HepG2 (cell line): Measurements from ENCODE around the gene RPTOR. TPM values are rescaled to one million over a fixed set of nuclear protein-coding genes. Genes with fewer than 3 reads are reported as not detected.

ENCODE experiments used
- ATAC-seq: fragments of 200-7000 bp; cut with Tn5 transposase; 3 replicates; pipeline ENCODE4 v1.9.1; 2020; ENCODE audit warnings: mild to moderate bottlenecking, moderate library complexity
- BruUV-seq: library from RNA; stranded (reverse); fragments of 400-500 nt; replicated peaks from 2 replicates; lab custom pipeline; 2021; lab: Mats Ljungman, UMichigan
- CTCF ChIA-PET: fragments of 300-600 bp; formaldehyde crosslinking; extraction: SDS; loops from one replicate; lab custom pipeline; 2021; ENCODE audit warnings: low total read pairs, inconsistent platforms, low intra/inter-chr PET ratio; lab: Yijun Ruan, JAX
- POLR2A ChIA-PET: fragments of 350-600 bp; sonication (Branson Sonifier 250); formaldehyde crosslinking; loops from one replicate; lab custom pipeline; 2020; ENCODE audit warnings: antibody characterized with exemption, inconsistent platforms; lab: Yijun Ruan, JAX
- DNase-seq: peaks from one replicate; pipeline ENCODE4 v3.0.0-alpha.2; 2015; ENCODE audit warnings: low spot score
- FAIRE-seq: peaks from 3 replicates; lab custom pipeline; 2011; peaks lifted over from hg19 to GRCh38; lab: Jason Lieb, UNC
- H2AFZ ChIP-seq: one replicate; pipeline ENCODE4 v1.6.1; 2011; ENCODE audit warnings: low read length, inconsistent platforms
- H3K27ac ChIP-seq: fragments of 300-600 bp; 3 replicates; pipeline ENCODE4 v1.8.0; 2011; ENCODE audit warnings: mixed run types, mild to moderate bottlenecking, mixed read lengths, low read length, inconsistent platforms; ENCODE audit not compliant: insufficient read depth; ENCODE audit errors: extremely low read length
- H3K27me3 ChIP-seq, 2 experiments: fragments of 200-600 bp in 1 of 2; 2 replicates in 1 of 2; 3 replicates in 1 of 2; pipeline versions ENCODE4 v1.6.0 to v1.8.0; 2011; ENCODE audit warnings: low read length in 2 of 2, mild to moderate bottlenecking in 2 of 2, moderate library complexity in 2 of 2, inconsistent platforms in 1 of 2; ENCODE audit not compliant: insufficient read depth in 2 of 2, control insufficient read depth in 1 of 2
- H3K36me3 ChIP-seq, 2 experiments: fragments of 200-600 bp in 1 of 2; replicated peaks in 1 of 2; 2 replicates in 1 of 2; 3 replicates in 1 of 2; pipeline versions ENCODE4 v1.5.1 to v1.8.0; 2011; ENCODE audit warnings: low read length in 2 of 2, inconsistent platforms in 1 of 2; ENCODE audit not compliant: insufficient read depth in 2 of 2, control insufficient read depth in 1 of 2
- H3K4me1 ChIP-seq: 2 replicates; pipeline ENCODE4 v1.5.1; 2012; ENCODE audit warnings: low read length, inconsistent platforms; ENCODE audit not compliant: insufficient read depth
- H3K4me2 ChIP-seq: 2 replicates; pipeline ENCODE4 v1.6.0; 2011; ENCODE audit warnings: low read depth, low read length, inconsistent platforms
- H3K4me3 ChIP-seq, 3 experiments: fragments of 200-600 bp in 1 of 3; sonication (generic), shearing (Covaris generic) in 1 of 3; replicated peaks in 1 of 3; 2 replicates each; pipeline ENCODE4 v1.5.1; 2011 to 2016; ENCODE audit warnings: low read length in 3 of 3, inconsistent platforms in 2 of 3, low read depth in 2 of 3, mild to moderate bottlenecking in 2 of 3, control low read depth in 1 of 3, mixed read lengths in 1 of 3; ENCODE audit not compliant: insufficient read depth in 1 of 3
- H3K79me2 ChIP-seq: one replicate; pipeline ENCODE4 v1.6.1; 2011; ENCODE audit warnings: low read length, inconsistent platforms; ENCODE audit not compliant: insufficient read depth
- H3K9ac ChIP-seq: 2 replicates; pipeline ENCODE4 v1.6.0; 2011; ENCODE audit warnings: mild to moderate bottlenecking, low read depth, low read length, inconsistent platforms; ENCODE audit not compliant: insufficient read depth
- H3K9me3 ChIP-seq: 2 replicates; pipeline ENCODE4 v1.5.1; 2012; ENCODE audit warnings: mild to moderate bottlenecking, low read length
- H4K20me1 ChIP-seq: 2 replicates; pipeline ENCODE4 v1.6.0; 2011; ENCODE audit warnings: inconsistent platforms, mild to moderate bottlenecking, low read length, moderate library complexity; ENCODE audit not compliant: insufficient read depth
- CHD4 ChIP-seq: fragments of 200-600 bp; sonication (generic); IDR thresholded peaks from 2 replicates; pipeline ENCODE4 v1.7.0; 2017; ENCODE audit warnings: mild to moderate bottlenecking, low read length, borderline replicate concordance
- CREB1 ChIP-seq, 2 experiments: fragments of 450-650 bp in 1 of 2; IDR thresholded peaks; 2 replicates each; pipeline ENCODE4 v1.6.1; 2016 to 2017; ENCODE audit warnings: control low read depth in 1 of 2, mild to moderate bottlenecking in 1 of 2, missing compliant biosample characterization in 1 of 2, missing genetic modification characterization in 1 of 2
- EZH2 ChIP-seq: conservative IDR thresholded peaks from 2 replicates; pipeline ENCODE4 v1.6.1; 2012; ENCODE audit warnings: mild to moderate bottlenecking, low read depth, low read length, moderate library complexity
- HDAC6 ChIP-seq: fragments of 200-600 bp; sonication (generic); IDR thresholded peaks from 2 replicates; pipeline ENCODE4 v1.7.0; 2017; ENCODE audit warnings: mild to moderate bottlenecking, antibody characterized with exemption, low read length, low read depth
- HNF4G ChIP-seq, 2 experiments: sonication (generic) in 1 of 2; formaldehyde crosslinking in 1 of 2; IDR thresholded peaks; 2 replicates each; pipeline versions ENCODE4 v1.4.0 to v1.6.1; 2011 to 2020; ENCODE audit warnings: borderline replicate concordance in 2 of 2, low read depth in 2 of 2, mild to moderate bottlenecking in 2 of 2, low read length in 1 of 2, missing genetic modification reagents in 1 of 2, moderate library complexity in 1 of 2
- IKZF1 ChIP-seq: fragments of 450-650 bp; IDR thresholded peaks from 2 replicates; pipeline ENCODE4 v1.7.1; 2016
- IKZF4 ChIP-seq: sonication (generic); formaldehyde crosslinking; IDR thresholded peaks from 2 replicates; pipeline ENCODE4 v1.5.1; 2020; ENCODE audit warnings: borderline replicate concordance, mild to moderate bottlenecking, low read depth, missing genetic modification reagents; ENCODE audit errors: not compliant biosample characterization
- MTF1 ChIP-seq: sonication (generic); formaldehyde crosslinking; IDR thresholded peaks from 2 replicates; pipeline ENCODE4 v1.5.0; 2020; ENCODE audit warnings: missing genetic modification reagents
- ZBTB8A ChIP-seq: sonication (generic); formaldehyde crosslinking; IDR thresholded peaks from 2 replicates; pipeline ENCODE4 v1.4.0; 2020; ENCODE audit warnings: mild to moderate bottlenecking, low read depth, missing genetic modification reagents, borderline replicate concordance
- ZNF557 ChIP-seq: sonication (generic); formaldehyde crosslinking; IDR thresholded peaks from 2 replicates; pipeline ENCODE4 v1.4.0; 2020; ENCODE audit warnings: missing genetic modification reagents
- ZNF615 ChIP-seq: sonication (generic); formaldehyde crosslinking; IDR thresholded peaks from 2 replicates; pipeline ENCODE4 v1.5.0; 2020; ENCODE audit warnings: mild to moderate bottlenecking, missing genetic modification reagents, borderline replicate concordance
- ZNF619 ChIP-seq: sonication (generic); formaldehyde crosslinking; IDR thresholded peaks from 2 replicates; pipeline ENCODE4 v1.4.0; 2020; ENCODE audit warnings: mild to moderate bottlenecking, missing genetic modification reagents
- ZNF841 ChIP-seq: sonication (generic); formaldehyde crosslinking; IDR thresholded peaks from 2 replicates; pipeline ENCODE4 v1.8.1; 2023; ENCODE audit warnings: missing genetic modification reagents, borderline replicate concordance
- WGBS: methylation state at CpG from one replicate; pipeline ENCODE4 v1.1.6; 2017; ENCODE audit warnings: low lambda C conversion rate; 5-methylcytosine and 5-hydroxymethylcytosine counted together
- in situ Hi-C: cut with HindIII; loops from 2 replicates; pipeline ENCODE4 v1.10.0; 2017; ENCODE audit warnings: low pct_unique_long_range_greater_than_20kb; ENCODE audit not compliant: extremely low pct_ligation_motif_present
- intact Hi-C: fragments of 100-400 bp; cut with micrococcal nuclease; formaldehyde crosslinking; loops from one replicate; pipeline ENCODE4 v1.10.0; 2022; ENCODE audit not compliant: unreplicated experiment
- polyA plus RNA-seq, 8 experiments: library from polyadenylated mRNA; depleted of rRNA in 3 of 8; stranded (reverse) in 7 of 8; unstranded in 1 of 8; fragments of >200 nt; fragmentation: Illumina TruSeq in 4 of 8; extraction: Trizol in 4 of 8; gene quantifications; 2 replicates each; pipeline versions ENCODE4 v1.2.1 to v1.2.3, GENCODE V29; 2011 to 2016; ENCODE audit warnings: low read depth in 4 of 8, missing spikeins in 1 of 8, mixed read lengths in 1 of 8; ENCODE audit not compliant: insufficient read depth in 1 of 8
- total RNA-seq, 5 experiments: library from RNA; depleted of rRNA; stranded (reverse); fragments of >200 nt; fragmentation: Illumina TruSeq; extraction: Trizol; gene quantifications; 2 replicates each; pipeline ENCODE4 v1.2.3, GENCODE V29; 2016; ENCODE audit warnings: low read depth in 1 of 5
- TF ChIP-seq, protein P1 (sequence below): sonication (generic); formaldehyde crosslinking; IDR thresholded peaks from 2 replicates; pipeline ENCODE4 v1.5.0; 2020; ENCODE audit warnings: mild to moderate bottlenecking, missing genetic modification reagents, borderline replicate concordance
- TF ChIP-seq, protein P2 (sequence below): sonication (generic); formaldehyde crosslinking; IDR thresholded peaks from 2 replicates; pipeline ENCODE4 v1.4.0; 2020; ENCODE audit warnings: mild to moderate bottlenecking, missing genetic modification reagents
- TF ChIP-seq, protein P3 (sequence below): sonication (generic); formaldehyde crosslinking; IDR thresholded peaks from 2 replicates; pipeline ENCODE4 v1.5.0; 2020; ENCODE audit warnings: missing genetic modification reagents

RPTOR gene
- total and polyA plus RNA-seq, 2 of the 13 experiments (the other 11 are each of a cell fraction or from before 2014, with no cell fraction given): 6.6 to 25.3 TPM

DNA sequence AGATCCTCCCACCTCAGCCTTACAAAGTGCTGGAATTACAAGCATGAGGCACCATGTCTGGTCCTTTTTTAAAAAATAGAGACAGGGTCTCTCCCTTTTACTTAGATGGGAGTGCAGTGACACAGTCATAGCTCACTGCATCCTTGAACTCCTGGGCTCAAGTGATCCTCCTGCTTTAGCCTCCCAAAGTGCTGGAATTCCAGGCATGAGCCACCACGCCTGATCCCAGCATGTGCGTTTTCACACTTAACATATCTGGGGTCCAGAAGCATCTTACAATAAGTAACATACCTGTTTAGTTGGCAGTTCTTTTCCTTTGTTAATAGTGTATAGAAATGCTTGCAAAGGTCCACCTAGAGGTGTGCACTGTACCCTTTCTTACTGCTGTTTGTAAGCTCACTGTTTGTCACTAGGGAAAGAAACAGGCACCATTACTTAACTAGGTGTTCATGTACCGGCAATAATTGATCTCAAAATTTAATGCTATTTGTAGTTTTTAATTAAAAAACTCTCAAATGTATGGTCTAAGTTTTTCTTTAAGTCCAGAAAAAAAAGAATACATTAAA lies 221.7 kb downstream of the RPTOR start:
- 93% methylated on average over 3 of the region's 3 CpGs for WGBS
- Histone ChIP-seq H3K27ac (no peak overlapping the region), H3K4me3 (no peak overlapping the region), H3K79me2 (no peaks in the 10 kb centered on the region), H3K4me1 (no peaks in the 10 kb centered on the region), H3K27me3 (no peaks in the 10 kb centered on the region), H4K20me1 (no peaks in the 10 kb centered on the region), H3K36me3 (peaks cover 12 to 45% of the 10 kb centered on the region in 2 experiments; a peak in 4 of 5 replicates), H3K4me2 (no peak overlapping the region), H3K9me3 (no peaks in the 10 kb centered on the region), H2AFZ (no peak overlapping the region), H3K9ac (no peak overlapping the region)
- in situ Hi-C loops: no loop called here
- FAIRE-seq: no peak
- intact Hi-C loops: no loop called here
- CTCF ChIA-PET: no interaction called here
- DNase-seq: no peak
- POLR2A ChIA-PET: no interaction called here
- no peak for ATAC-seq
- no TSS peak for BruUV-seq
- TF ChIP-seq ZNF841 (CRISPR knock-in tag) (no peak), HNF4G (IDR thresholded peaks at IDR 0.05; ENCODE audit: borderline replicate concordance, low read depth, low read length) (no peak), HNF4G (CRISPR knock-in tag; IDR thresholded peaks at IDR 0.05; ENCODE audit: borderline replicate concordance, low read depth) (no peak), CREB1 (IDR thresholded peaks at IDR 0.05) (no peak), CREB1 (CRISPR knock-in tag; IDR thresholded peaks at IDR 0.05) (no peak), ZNF619 (CRISPR knock-in tag) (no peak), ZBTB8A (CRISPR knock-in tag) (no peak), IKZF4 (CRISPR knock-in tag) (no peak), HDAC6 (no peak), IKZF1 (no peak), ZNF557 (CRISPR knock-in tag) (no peak), CHD4 (no peak), ZNF615 (CRISPR knock-in tag) (no peak), MTF1 (CRISPR knock-in tag) (no peak), EZH2 (no peak)
- TF ChIP-seq, protein P1, sequence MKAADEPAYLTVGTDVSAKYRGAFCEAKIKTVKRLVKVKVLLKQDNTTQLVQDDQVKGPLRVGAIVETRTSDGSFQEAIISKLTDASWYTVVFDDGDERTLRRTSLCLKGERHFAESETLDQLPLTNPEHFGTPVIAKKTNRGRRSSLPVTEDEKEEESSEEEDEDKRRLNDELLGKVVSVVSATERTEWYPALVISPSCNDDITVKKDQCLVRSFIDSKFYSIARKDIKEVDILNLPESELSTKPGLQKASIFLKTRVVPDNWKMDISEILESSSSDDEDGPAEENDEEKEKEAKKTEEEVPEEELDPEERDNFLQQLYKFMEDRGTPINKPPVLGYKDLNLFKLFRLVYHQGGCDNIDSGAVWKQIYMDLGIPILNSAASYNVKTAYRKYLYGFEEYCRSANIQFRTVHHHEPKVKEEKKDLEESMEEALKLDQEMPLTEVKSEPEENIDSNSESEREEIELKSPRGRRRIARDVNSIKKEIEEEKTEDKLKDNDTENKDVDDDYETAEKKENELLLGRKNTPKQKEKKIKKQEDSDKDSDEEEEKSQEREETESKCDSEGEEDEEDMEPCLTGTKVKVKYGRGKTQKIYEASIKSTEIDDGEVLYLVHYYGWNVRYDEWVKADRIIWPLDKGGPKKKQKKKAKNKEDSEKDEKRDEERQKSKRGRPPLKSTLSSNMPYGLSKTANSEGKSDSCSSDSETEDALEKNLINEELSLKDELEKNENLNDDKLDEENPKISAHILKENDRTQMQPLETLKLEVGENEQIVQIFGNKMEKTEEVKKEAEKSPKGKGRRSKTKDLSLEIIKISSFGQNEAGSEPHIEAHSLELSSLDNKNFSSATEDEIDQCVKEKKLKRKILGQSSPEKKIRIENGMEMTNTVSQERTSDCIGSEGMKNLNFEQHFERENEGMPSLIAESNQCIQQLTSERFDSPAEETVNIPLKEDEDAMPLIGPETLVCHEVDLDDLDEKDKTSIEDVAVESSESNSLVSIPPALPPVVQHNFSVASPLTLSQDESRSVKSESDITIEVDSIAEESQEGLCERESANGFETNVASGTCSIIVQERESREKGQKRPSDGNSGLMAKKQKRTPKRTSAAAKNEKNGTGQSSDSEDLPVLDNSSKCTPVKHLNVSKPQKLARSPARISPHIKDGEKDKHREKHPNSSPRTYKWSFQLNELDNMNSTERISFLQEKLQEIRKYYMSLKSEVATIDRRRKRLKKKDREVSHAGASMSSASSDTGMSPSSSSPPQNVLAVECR (CRISPR knock-in tag): no peak
- TF ChIP-seq, protein P2, sequence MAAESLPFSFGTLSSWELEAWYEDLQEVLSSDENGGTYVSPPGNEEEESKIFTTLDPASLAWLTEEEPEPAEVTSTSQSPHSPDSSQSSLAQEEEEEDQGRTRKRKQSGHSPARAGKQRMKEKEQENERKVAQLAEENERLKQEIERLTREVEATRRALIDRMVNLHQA (CRISPR knock-in tag): no peak
- TF ChIP-seq, protein P3, sequence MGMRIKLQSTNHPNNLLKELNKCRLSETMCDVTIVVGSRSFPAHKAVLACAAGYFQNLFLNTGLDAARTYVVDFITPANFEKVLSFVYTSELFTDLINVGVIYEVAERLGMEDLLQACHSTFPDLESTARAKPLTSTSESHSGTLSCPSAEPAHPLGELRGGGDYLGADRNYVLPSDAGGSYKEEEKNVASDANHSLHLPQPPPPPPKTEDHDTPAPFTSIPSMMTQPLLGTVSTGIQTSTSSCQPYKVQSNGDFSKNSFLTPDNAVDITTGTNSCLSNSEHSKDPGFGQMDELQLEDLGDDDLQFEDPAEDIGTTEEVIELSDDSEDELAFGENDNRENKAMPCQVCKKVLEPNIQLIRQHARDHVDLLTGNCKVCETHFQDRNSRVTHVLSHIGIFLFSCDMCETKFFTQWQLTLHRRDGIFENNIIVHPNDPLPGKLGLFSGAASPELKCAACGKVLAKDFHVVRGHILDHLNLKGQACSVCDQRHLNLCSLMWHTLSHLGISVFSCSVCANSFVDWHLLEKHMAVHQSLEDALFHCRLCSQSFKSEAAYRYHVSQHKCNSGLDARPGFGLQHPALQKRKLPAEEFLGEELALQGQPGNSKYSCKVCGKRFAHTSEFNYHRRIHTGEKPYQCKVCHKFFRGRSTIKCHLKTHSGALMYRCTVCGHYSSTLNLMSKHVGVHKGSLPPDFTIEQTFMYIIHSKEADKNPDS: no peak
